Measurements from ENCODE around the gene ZNF503. TPM values are rescaled to one million over a fixed set of nuclear protein-coding genes. Genes with fewer than 3 reads are reported as not detected.
A peak's percentile ranks its signal among the peaks of the same experiment; 100 is the strongest.

Gene ZNF503
- total and polyA plus RNA-seq, 8 donors: 13.8 to 41.2 (median 23.4) TPM

DNA sequence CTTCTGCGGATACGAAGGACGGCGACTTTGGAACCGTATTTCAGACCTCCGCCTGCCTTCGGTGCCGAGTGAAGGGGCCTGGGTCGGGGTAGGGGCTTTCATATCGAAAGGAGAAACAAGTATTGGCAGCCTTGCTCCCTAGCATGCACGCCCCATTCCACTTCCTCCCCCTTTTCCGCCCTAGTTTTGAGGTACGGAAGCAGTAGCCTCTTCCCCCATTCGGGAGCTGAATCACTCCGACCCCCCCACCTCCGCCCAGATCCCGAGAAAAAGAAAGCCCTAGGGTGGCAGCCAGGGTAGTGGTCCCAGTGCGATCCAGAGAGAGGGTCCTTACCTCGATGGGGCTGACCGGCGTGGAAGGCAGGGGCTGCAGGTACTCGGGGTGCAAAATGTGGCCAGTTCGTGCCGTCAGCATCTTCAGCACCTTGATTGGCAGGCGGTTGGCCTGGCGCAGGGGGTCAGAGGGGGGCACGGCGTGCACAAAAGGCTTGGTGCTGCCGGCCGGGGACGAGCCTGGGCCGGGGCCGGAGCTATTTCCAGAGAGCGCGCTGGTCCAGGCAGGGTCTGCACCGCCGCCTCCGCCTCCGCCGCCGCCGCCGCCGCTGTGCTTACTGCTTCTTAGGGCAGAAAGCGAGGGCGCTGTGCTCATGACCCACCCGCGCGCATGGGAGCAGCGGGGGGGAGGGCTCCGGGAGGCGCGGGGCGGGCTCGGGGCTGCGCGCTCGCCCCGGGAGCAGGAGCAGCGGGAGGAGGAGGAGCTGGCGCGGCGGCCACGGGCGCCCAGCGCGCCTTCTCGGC is 594 bp downstream of the ZNF503 start:
- intact Hi-C loops (cut with DNase I): loop anchor here in 1 of 3 donors (10.0 kb wide), 2 partner anchors 374 to 524 kb away; no protein-coding TSS in a partner anchor
- H3K4me3 ChIP-seq: peak overlapping the region; percentile 91 to 98 (median 94)
- peak; percentile 55 to 89 (median 75) for DNase-seq
- peak overlapping the region; percentile 97 to 99 (median 98) for H3K27ac ChIP-seq
- H3K4me1 ChIP-seq: no peaks in the 10 kb centered on the region
- no peaks in the 10 kb centered on the region for H3K36me3 ChIP-seq
- no peaks in the 10 kb centered on the region for H3K27me3 ChIP-seq
- ATAC-seq: peak in 2 of 4 donors; percentile 2 to 6
- no peak for FAIRE-seq
- TF ChIP-seq, protein P1, sequence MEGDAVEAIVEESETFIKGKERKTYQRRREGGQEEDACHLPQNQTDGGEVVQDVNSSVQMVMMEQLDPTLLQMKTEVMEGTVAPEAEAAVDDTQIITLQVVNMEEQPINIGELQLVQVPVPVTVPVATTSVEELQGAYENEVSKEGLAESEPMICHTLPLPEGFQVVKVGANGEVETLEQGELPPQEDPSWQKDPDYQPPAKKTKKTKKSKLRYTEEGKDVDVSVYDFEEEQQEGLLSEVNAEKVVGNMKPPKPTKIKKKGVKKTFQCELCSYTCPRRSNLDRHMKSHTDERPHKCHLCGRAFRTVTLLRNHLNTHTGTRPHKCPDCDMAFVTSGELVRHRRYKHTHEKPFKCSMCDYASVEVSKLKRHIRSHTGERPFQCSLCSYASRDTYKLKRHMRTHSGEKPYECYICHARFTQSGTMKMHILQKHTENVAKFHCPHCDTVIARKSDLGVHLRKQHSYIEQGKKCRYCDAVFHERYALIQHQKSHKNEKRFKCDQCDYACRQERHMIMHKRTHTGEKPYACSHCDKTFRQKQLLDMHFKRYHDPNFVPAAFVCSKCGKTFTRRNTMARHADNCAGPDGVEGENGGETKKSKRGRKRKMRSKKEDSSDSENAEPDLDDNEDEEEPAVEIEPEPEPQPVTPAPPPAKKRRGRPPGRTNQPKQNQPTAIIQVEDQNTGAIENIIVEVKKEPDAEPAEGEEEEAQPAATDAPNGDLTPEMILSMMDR (IDR thresholded peaks at IDR 0.05): no peak
- whole genome bisulfite sequencing, 2 donors: 0% methylated on average over 48 to 68 of the region's 68 CpGs
- H3K9me3 ChIP-seq: no peaks in the 10 kb centered on the region

DNA sequence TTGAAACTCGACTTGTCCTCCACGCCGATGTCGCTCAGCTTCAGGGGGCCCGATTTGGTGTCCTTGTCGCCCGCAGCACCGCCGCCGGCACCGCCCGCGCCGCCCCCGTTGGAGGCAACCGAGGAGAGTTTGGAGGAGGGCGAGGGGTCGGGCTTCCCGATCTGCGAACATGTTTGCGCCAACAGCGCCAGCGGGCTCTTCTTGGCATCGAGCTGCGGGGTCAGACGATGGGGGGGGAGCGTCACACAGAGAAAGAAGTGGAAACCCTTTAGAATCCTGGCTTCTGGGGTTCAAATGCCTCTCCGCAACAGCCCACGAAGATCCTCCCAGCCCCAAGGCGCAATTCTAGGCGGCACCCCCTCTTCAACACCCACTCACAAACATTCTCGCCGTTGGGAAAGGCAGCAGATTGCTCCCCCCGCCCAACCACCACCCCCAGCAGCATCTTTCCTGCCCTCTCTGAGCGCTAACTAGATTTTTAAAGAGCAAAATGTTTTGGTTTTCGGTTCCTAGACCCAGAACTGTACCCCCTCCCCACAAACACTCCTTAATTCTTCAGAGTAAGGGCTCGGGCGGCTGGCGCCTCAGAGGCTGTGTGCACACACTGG is 1.3 kb downstream of the ZNF503 start:
- intact Hi-C loops (cut with DNase I): loop anchor here in 1 of 3 donors (10.0 kb wide), 2 partner anchors 375 to 525 kb away; no protein-coding TSS in a partner anchor
- H3K27me3 ChIP-seq: no peaks in the 10 kb centered on the region
- TF ChIP-seq, protein P1 (IDR thresholded peaks at IDR 0.05): no peak
- H3K36me3 ChIP-seq: no peaks in the 10 kb centered on the region
- no peaks in the 10 kb centered on the region for H3K4me1 ChIP-seq
- DNase-seq (peak in 1 of 6 donors; percentile 90), FAIRE-seq (no peak), ATAC-seq (no peak)
- H3K27ac ChIP-seq: peak overlapping the region; percentile 97 to 99 (median 98)
- WGBS, 2 donors: 0 to 1% methylated on average over 39 of the region's 39 CpGs
- peak overlapping the region; percentile 91 to 98 (median 94) for H3K4me3 ChIP-seq
- H3K9me3 ChIP-seq: no peaks in the 10 kb centered on the region

DNA sequence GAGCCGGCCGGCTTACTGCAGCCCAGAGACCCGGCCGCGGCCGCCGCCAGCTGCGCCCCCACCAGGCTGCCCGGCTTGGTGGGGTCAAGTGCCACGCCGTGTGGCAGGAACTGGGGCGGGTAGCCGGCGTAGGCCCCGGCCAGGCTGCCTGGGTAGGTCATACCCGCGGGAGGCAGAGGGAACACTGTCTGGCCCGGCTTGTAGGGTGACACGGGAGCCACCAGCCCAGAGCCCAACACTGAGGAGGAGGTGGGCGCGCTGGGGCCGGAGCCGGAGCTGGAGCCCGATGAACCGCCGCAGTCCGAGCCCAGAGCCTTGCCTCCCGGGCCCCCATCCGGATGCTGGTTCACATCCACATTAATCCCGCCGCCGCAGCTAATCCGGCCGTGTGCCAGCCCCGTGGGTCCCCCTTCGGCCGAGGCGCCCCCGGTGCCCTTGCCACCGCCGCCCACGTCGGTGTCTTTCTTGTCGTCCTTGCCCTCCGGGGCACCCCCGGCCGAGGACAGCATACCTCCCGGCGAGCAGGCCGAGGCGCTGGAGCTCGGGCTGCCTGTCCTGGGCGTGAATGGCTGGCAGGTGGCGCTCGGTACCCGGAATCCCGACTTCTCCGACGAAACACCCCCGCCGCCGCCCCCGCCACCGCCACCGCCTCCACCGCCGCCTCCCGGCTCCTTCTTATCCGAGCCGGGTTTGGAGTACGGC is 2.0 kb downstream of the ZNF503 start:
- H3K36me3 ChIP-seq: no peaks in the 10 kb centered on the region
- TF ChIP-seq, protein P1 (IDR thresholded peaks at IDR 0.05): peak; percentile 24 to 42 (median 30)
- intact Hi-C loops (cut with DNase I): loop anchor here in 2 of 3 donors (10.0 kb wide), 6 partner anchors 105 to 915 kb away; no protein-coding TSS in a partner anchor
- peak overlapping the region; percentile 97 to 99 (median 98) for H3K27ac ChIP-seq
- H3K9me3 ChIP-seq: no peaks in the 10 kb centered on the region
- ATAC-seq (peak; percentile 3 to 19 (median 15)), DNase-seq (peak; percentile 78 to 94 (median 87)), FAIRE-seq (no peak)
- H3K4me1 ChIP-seq: no peaks in the 10 kb centered on the region
- H3K4me3 ChIP-seq: peak overlapping the region; percentile 91 to 98 (median 94)
- no peaks in the 10 kb centered on the region for H3K27me3 ChIP-seq
- 5 to 7% methylated on average over 48 to 71 of the region's 71 CpGs for WGBS, 2 donors

DNA sequence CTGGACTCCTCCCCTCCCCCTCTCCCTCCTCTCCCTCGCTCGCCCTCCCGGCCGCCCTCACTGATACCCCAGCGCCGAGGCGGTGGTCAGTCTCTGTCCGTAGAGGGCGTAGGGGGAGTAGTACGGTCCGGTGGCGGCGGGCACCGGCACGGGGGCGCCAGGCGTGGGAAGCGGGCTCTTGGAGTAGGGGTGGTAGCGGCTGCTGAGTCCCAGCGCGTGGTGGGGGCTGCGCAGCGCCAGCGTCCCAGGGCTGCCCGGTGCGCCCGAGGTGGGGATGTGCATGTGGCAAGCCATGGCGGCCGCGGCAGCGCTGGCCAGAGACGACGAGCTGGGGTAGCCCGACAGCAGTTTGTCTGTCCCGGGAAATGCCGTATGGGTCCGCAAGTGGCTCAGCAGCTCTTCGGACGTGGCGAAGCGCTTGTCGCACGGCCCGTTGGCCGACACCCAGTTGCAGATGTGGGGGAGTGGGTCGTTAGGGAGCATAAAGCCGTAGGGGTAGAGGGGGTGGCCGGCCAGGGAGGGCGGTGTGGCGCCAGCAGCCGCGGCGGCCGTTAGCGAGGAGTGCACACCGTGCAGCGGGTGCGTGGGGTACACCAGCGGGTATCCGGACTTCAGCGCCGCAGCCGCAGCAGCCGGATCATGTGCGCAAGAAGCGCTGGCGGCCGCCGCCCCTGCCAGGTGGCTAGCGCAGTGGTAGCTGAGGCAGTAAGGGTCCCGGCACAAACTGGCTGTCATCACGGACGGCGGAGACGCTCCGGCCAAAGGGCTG is 2.7 kb downstream of the ZNF503 start:
- H3K36me3 ChIP-seq: no peaks in the 10 kb centered on the region
- H3K27ac ChIP-seq: peak overlapping the region; percentile 97 to 99 (median 98)
- FAIRE-seq: no peak
- H3K27me3 ChIP-seq: no peaks in the 10 kb centered on the region
- no peaks in the 10 kb centered on the region for H3K4me1 ChIP-seq
- H3K4me3 ChIP-seq: peak overlapping the region; percentile 91 to 98 (median 94)
- DNase-seq: peak; percentile 55 to 90 (median 74)
- TF ChIP-seq, protein P1 (IDR thresholded peaks at IDR 0.05): no peak
- no peak for ATAC-seq
- intact Hi-C loops (cut with DNase I): loop anchor here in 2 of 3 donors (10.0 kb wide), 4 partner anchors 104 to 916 kb away; no protein-coding TSS in a partner anchor
- H3K9me3 ChIP-seq: no peaks in the 10 kb centered on the region
- WGBS, 2 donors: 15 to 19% methylated on average over 68 to 76 of the region's 76 CpGs

Measured in pancreas (tissue), 10 donors.